GM23338 (cell line): ENCODE results near the gene CCDC27. TPM values are rescaled to one million over a fixed set of nuclear protein-coding genes. Genes with fewer than 3 reads are reported as not detected.

Experiments used
- ATAC-seq: fragments of 200-7000 bp; cut with Tn5 transposase; 3 replicates; pipeline ENCODE4 v1.9.1; 2020
- DNase-seq: peaks from one replicate; pipeline ENCODE4 v3.0.0-alpha.2; 2015; ENCODE audit warnings: low spot score
- H2AFZ ChIP-seq: fragments of 200-600 bp; sonication (generic); 2 replicates; pipeline ENCODE4 v1.8.0; 2016; ENCODE audit warnings: antibody characterized with exemption, mild to moderate bottlenecking, moderate library complexity
- H3F3A ChIP-seq: fragments of 200-600 bp; sonication (generic); replicated peaks from 2 replicates; pipeline ENCODE4 v1.8.0; 2017; ENCODE audit warnings: antibody characterized with exemption, mixed run types, low read depth
- H3K27ac ChIP-seq: fragments of 200-600 bp; sonication (generic); 2 replicates; pipeline ENCODE4 v1.6.1; 2016; ENCODE audit warnings: low read depth
- H3K27me3 ChIP-seq: fragments of 200-600 bp; sonication (generic); 2 replicates; pipeline ENCODE4 v1.8.0; 2016; ENCODE audit warnings: mild to moderate bottlenecking, mixed run types, moderate library complexity; ENCODE audit not compliant: insufficient read depth
- H3K36me3 ChIP-seq: fragments of 200-600 bp; sonication (generic); 2 replicates; pipeline ENCODE4 v1.8.0; 2016; ENCODE audit warnings: mild to moderate bottlenecking; ENCODE audit not compliant: insufficient read depth
- H3K4me1 ChIP-seq: fragments of 200-600 bp; sonication (generic); 2 replicates; pipeline ENCODE4 v1.8.0; 2016; ENCODE audit warnings: mild to moderate bottlenecking, moderate library complexity; ENCODE audit not compliant: insufficient read depth
- H3K4me2 ChIP-seq: fragments of 200-600 bp; sonication (generic); 2 replicates; pipeline ENCODE4 v1.7.1; 2017; ENCODE audit warnings: mixed run types
- H3K4me3 ChIP-seq: fragments of 200-600 bp; sonication (generic); 2 replicates; pipeline ENCODE4 v1.6.1; 2016; ENCODE audit warnings: mixed run types
- H3K79me2 ChIP-seq: fragments of 200-600 bp; sonication (generic); replicated peaks from 2 replicates; pipeline ENCODE4 v1.8.0; 2017; ENCODE audit warnings: mild to moderate bottlenecking; ENCODE audit not compliant: insufficient read depth
- H3K9me2 ChIP-seq: fragments of 200-600 bp; sonication (generic); 2 replicates; pipeline ENCODE4 v1.8.0; 2017; ENCODE audit not compliant: insufficient read depth
- H4K20me1 ChIP-seq: fragments of 200-600 bp; sonication (generic); replicated peaks from 2 replicates; pipeline ENCODE4 v1.8.0; 2017; ENCODE audit warnings: mild to moderate bottlenecking; ENCODE audit not compliant: insufficient read depth
- H3K27ac Mint-ChIP-seq: 2 replicates; pipeline ENCODE4 v1.8.0; 2020; ENCODE audit warnings: inconsistent platforms, mild to moderate bottlenecking, moderate library complexity, mixed read lengths
- H3K27me3 Mint-ChIP-seq: 3 replicates; pipeline ENCODE4 v1.8.0; 2022; ENCODE audit warnings: low read depth, mild to moderate bottlenecking, moderate library complexity, mixed read lengths, inconsistent platforms; ENCODE audit not compliant: insufficient read depth, poor library complexity
- H3K36me3 Mint-ChIP-seq: 3 replicates; pipeline ENCODE4 v1.8.0; 2021; ENCODE audit warnings: low read depth, mild to moderate bottlenecking, inconsistent platforms, moderate library complexity, mixed read lengths
- H3K4me1 Mint-ChIP-seq: 3 replicates; pipeline ENCODE4 v1.8.0; 2020; ENCODE audit warnings: mild to moderate bottlenecking, inconsistent platforms, mixed read lengths
- H3K4me3 Mint-ChIP-seq: 3 replicates; pipeline ENCODE4 v1.8.0; 2021; ENCODE audit warnings: moderate library complexity, mild to moderate bottlenecking, inconsistent platforms, mixed read lengths
- H3K9me3 Mint-ChIP-seq: 3 replicates; pipeline ENCODE4 v1.8.0; 2020; ENCODE audit warnings: moderate library complexity, mild to moderate bottlenecking, inconsistent platforms, mixed read lengths
- EZH2 ChIP-seq: fragments of 200-600 bp; sonication (generic); IDR thresholded peaks from one replicate; pipeline ENCODE4 v1.8.0; 2017; ENCODE audit warnings: antibody characterized with exemption, mild to moderate bottlenecking, low read depth; ENCODE audit not compliant: unreplicated experiment
- JUNB ChIP-seq: IDR thresholded peaks from one replicate; pipeline ENCODE4 v1.6.1; 2016; ENCODE audit warnings: antibody characterized with exemption; ENCODE audit not compliant: unreplicated experiment
- NANOG ChIP-seq: IDR thresholded peaks from 2 replicates; pipeline ENCODE4 v1.6.1; 2016; ENCODE audit warnings: antibody characterized with exemption, borderline replicate concordance
- STAT1 ChIP-seq: IDR thresholded peaks from one replicate; pipeline ENCODE4 v1.6.1; 2016; ENCODE audit warnings: antibody characterized with exemption; ENCODE audit not compliant: unreplicated experiment
- ZNF114 ChIP-seq: fragments of 250-450 bp; sonication (Bioruptor Pico); IDR thresholded peaks from 2 replicates; pipeline ENCODE4 v1.5.0; 2020; ENCODE audit warnings: mild to moderate bottlenecking, moderate library complexity
- polyA plus RNA-seq: library from polyadenylated mRNA; unstranded; fragments of >200 nt; fragmentation: Nextera tagmentation; extraction: Ambion mirVana; gene quantifications from 2 replicates; pipeline ENCODE4 v1.2.1, GENCODE V29; 2016
- total RNA-seq: library from RNA; depleted of rRNA; stranded (reverse); fragments of >200 nt; shearing (Covaris generic); gene quantifications from 2 replicates; pipeline ENCODE4 v1.2.3, GENCODE V29; 2014
- TF ChIP-seq, protein P1 (sequence below), 2 experiments: fragments of 200-600 bp in 1 of 2; sonication (generic) in 1 of 2; conservative IDR thresholded peaks; 2 replicates each; pipeline versions ENCODE4 v1.5.1 to v1.6.1; 2016 to 2017; ENCODE audit warnings: antibody characterized with exemption in 2 of 2, low read depth in 2 of 2, mild to moderate bottlenecking in 2 of 2, moderate library complexity in 1 of 2
- TF ChIP-seq, protein P2 (sequence below): IDR thresholded peaks from one replicate; pipeline ENCODE4 v1.6.1; 2018; ENCODE audit warnings: antibody characterized with exemption; ENCODE audit not compliant: unreplicated experiment
- TF ChIP-seq, protein P3 (sequence below): IDR thresholded peaks from 2 replicates; pipeline ENCODE4 v1.6.1; 2016; ENCODE audit warnings: antibody characterized with exemption
- TF ChIP-seq, protein P4 (sequence below): fragments of 250-450 bp; sonication (Bioruptor Pico); IDR thresholded peaks from 2 replicates; pipeline ENCODE4 v1.5.0; 2020; ENCODE audit warnings: mild to moderate bottlenecking, moderate library complexity

Gene CCDC27
- total and polyA plus RNA-seq, 2 experiments from 2014 or later, result 0.18 to 0.45 TPM

DNA sequence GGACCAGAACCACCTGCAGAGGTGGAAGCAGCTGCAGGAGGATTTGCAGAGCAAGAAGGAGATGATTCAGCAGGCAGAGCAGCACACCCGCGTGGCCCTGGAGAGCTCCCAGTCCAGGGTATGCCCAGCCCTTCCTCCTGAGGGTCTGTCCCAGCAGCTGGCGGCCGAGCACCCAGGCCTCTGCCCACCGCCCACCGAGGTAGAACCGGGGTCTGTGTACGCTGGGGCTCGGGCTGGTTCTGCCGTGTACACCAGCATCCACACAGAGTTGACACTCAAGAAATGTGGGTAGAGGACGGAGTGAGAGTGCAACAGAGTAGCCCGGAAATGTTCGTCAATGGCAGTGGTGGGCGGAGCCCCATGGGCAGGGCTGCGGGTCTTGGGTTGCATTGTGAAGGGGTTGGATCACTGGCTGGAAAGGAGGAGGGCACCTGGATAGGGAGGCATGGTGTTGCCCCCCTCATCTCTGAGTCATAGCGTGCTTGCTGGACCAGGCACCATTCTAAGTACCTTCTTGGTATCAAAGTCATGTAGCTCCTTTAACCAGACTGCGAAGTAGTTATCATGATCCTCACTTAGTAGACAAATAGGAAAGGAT lies 15.2 kb downstream of the CCDC27 start (continued):
- TF ChIP-seq, protein P1, sequence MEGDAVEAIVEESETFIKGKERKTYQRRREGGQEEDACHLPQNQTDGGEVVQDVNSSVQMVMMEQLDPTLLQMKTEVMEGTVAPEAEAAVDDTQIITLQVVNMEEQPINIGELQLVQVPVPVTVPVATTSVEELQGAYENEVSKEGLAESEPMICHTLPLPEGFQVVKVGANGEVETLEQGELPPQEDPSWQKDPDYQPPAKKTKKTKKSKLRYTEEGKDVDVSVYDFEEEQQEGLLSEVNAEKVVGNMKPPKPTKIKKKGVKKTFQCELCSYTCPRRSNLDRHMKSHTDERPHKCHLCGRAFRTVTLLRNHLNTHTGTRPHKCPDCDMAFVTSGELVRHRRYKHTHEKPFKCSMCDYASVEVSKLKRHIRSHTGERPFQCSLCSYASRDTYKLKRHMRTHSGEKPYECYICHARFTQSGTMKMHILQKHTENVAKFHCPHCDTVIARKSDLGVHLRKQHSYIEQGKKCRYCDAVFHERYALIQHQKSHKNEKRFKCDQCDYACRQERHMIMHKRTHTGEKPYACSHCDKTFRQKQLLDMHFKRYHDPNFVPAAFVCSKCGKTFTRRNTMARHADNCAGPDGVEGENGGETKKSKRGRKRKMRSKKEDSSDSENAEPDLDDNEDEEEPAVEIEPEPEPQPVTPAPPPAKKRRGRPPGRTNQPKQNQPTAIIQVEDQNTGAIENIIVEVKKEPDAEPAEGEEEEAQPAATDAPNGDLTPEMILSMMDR (conservative IDR thresholded peaks at IDR 0.05; ENCODE audit: low read depth in 2 of 2), result no peak
- TF ChIP-seq EZH2 (no peak), STAT1 (no peak), NANOG (no peak), ZNF114 (no peak)
- TF ChIP-seq, protein P2, sequence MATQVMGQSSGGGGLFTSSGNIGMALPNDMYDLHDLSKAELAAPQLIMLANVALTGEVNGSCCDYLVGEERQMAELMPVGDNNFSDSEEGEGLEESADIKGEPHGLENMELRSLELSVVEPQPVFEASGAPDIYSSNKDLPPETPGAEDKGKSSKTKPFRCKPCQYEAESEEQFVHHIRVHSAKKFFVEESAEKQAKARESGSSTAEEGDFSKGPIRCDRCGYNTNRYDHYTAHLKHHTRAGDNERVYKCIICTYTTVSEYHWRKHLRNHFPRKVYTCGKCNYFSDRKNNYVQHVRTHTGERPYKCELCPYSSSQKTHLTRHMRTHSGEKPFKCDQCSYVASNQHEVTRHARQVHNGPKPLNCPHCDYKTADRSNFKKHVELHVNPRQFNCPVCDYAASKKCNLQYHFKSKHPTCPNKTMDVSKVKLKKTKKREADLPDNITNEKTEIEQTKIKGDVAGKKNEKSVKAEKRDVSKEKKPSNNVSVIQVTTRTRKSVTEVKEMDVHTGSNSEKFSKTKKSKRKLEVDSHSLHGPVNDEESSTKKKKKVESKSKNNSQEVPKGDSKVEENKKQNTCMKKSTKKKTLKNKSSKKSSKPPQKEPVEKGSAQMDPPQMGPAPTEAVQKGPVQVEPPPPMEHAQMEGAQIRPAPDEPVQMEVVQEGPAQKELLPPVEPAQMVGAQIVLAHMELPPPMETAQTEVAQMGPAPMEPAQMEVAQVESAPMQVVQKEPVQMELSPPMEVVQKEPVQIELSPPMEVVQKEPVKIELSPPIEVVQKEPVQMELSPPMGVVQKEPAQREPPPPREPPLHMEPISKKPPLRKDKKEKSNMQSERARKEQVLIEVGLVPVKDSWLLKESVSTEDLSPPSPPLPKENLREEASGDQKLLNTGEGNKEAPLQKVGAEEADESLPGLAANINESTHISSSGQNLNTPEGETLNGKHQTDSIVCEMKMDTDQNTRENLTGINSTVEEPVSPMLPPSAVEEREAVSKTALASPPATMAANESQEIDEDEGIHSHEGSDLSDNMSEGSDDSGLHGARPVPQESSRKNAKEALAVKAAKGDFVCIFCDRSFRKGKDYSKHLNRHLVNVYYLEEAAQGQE, result no peak
- TF ChIP-seq, protein P3, sequence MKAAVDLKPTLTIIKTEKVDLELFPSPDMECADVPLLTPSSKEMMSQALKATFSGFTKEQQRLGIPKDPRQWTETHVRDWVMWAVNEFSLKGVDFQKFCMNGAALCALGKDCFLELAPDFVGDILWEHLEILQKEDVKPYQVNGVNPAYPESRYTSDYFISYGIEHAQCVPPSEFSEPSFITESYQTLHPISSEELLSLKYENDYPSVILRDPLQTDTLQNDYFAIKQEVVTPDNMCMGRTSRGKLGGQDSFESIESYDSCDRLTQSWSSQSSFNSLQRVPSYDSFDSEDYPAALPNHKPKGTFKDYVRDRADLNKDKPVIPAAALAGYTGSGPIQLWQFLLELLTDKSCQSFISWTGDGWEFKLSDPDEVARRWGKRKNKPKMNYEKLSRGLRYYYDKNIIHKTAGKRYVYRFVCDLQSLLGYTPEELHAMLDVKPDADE, result no peak

DNA sequence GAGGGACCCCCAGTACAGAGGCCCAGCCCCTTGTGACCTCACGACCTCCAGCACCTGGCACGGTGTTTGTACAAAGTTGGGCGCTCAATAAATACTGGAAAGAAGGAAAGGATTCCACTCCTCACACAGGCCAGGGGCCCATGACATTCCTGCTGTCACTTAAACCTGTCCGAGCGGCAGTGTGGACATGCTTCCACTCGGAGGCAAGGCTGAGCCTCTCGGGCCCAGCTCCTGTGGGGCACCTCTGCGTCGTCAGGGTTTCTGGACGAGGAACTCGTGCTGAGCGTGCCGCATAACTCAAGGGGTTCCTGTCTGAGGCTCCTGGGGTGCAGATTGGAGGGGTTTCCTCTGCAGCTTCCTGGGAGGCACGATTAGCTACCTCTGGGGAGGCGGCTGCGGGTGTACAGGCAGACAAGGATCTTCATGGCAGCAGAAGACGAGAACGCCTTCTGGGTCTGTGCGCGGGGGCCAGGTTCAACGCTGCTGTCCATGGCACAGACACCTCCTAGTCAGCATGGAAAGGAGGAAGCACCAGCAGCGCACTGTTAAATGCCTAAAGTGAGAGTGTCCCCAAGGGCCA lies 16.7 kb downstream of the CCDC27 start:
- H3K4me2 ChIP-seq, result no peak overlapping the region
- no peaks in the 10 kb centered on the region for H3K36me3 ChIP-seq
- TF ChIP-seq ZNF114 (no peak), JUNB (no peak)
- TF ChIP-seq, protein P4, sequence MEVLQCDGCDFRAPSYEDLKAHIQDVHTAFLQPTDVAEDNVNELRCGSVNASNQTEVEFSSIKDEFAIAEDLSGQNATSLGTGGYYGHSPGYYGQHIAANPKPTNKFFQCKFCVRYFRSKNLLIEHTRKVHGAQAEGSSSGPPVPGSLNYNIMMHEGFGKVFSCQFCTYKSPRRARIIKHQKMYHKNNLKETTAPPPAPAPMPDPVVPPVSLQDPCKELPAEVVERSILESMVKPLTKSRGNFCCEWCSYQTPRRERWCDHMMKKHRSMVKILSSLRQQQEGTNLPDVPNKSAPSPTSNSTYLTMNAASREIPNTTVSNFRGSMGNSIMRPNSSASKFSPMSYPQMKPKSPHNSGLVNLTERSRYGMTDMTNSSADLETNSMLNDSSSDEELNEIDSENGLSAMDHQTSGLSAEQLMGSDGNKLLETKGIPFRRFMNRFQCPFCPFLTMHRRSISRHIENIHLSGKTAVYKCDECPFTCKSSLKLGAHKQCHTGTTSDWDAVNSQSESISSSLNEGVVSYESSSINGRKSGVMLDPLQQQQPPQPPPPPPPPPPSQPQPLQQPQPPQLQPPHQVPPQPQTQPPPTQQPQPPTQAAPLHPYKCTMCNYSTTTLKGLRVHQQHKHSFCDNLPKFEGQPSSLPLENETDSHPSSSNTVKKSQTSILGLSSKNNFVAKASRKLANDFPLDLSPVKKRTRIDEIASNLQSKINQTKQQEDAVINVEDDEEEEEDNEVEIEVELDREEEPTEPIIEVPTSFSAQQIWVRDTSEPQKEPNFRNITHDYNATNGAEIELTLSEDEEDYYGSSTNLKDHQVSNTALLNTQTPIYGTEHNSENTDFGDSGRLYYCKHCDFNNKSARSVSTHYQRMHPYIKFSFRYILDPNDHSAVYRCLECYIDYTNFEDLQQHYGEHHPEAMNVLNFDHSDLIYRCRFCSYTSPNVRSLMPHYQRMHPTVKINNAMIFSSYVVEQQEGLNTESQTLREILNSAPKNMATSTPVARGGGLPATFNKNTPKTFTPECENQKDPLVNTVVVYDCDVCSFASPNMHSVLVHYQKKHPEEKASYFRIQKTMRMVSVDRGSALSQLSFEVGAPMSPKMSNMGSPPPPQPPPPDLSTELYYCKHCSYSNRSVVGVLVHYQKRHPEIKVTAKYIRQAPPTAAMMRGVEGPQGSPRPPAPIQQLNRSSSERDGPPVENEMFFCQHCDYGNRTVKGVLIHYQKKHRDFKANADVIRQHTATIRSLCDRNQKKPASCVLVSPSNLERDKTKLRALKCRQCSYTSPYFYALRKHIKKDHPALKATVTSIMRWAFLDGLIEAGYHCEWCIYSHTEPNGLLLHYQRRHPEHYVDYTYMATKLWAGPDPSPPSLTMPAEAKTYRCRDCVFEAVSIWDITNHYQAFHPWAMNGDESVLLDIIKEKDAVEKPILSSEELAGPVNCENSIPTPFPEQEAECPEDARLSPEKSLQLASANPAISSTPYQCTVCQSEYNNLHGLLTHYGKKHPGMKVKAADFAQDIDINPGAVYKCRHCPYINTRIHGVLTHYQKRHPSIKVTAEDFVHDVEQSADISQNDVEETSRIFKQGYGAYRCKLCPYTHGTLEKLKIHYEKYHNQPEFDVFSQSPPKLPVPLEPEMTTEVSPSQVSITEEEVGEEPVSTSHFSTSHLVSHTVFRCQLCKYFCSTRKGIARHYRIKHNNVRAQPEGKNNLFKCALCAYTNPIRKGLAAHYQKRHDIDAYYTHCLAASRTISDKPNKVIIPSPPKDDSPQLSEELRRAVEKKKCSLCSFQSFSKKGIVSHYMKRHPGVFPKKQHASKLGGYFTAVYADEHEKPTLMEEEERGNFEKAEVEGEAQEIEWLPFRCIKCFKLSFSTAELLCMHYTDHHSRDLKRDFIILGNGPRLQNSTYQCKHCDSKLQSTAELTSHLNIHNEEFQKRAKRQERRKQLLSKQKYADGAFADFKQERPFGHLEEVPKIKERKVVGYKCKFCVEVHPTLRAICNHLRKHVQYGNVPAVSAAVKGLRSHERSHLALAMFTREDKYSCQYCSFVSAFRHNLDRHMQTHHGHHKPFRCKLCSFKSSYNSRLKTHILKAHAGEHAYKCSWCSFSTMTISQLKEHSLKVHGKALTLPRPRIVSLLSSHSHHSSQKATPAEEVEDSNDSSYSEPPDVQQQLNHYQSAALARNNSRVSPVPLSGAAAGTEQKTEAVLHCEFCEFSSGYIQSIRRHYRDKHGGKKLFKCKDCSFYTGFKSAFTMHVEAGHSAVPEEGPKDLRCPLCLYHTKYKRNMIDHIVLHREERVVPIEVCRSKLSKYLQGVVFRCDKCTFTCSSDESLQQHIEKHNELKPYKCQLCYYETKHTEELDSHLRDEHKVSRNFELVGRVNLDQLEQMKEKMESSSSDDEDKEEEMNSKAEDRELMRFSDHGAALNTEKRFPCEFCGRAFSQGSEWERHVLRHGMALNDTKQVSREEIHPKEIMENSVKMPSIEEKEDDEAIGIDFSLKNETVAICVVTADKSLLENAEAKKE (CRISPR knock-in tag), result no peak
- no peak for DNase-seq
- no peaks in the 10 kb centered on the region for H4K20me1 ChIP-seq
- H3K4me3 Mint-ChIP-seq, result no peak overlapping the region
- peaks cover 11% of the 10 kb centered on the region for H3K27me3 Mint-ChIP-seq
- peaks cover 11% of the 10 kb centered on the region; the same call in 2 of the 3 replicates for H3K36me3 Mint-ChIP-seq
- no peaks in the 10 kb centered on the region for H3K9me2 ChIP-seq
- H3K4me1 Mint-ChIP-seq, result peaks cover 9% of the 10 kb centered on the region
- H3K4me1 ChIP-seq, result peaks cover 11% of the 10 kb centered on the region; the same call in 1 of the 2 replicates
- no peak overlapping the region for H3K27ac Mint-ChIP-seq
- peaks cover 22% of the 10 kb centered on the region for H3K9me3 Mint-ChIP-seq
- no peak for ATAC-seq
- H3K4me3 ChIP-seq, result no peak overlapping the region
- no peaks in the 10 kb centered on the region for H3K27me3 ChIP-seq
- no peak overlapping the region for H3K27ac ChIP-seq
- H2AFZ ChIP-seq, result no peak overlapping the region
- H3K79me2 ChIP-seq, result no peaks in the 10 kb centered on the region
- H3F3A ChIP-seq, result no peaks in the 10 kb centered on the region
